HG03558 (cell line): ENCODE results near the gene MEF2A.
A peak's percentile ranks its signal among the peaks of the same experiment; 100 is the strongest.

ENCODE experiments used
- ATAC-seq: cut with Tn5 transposase; IDR thresholded peaks from one replicate; pipeline ENCODE4 v1.9.1; 2021; ENCODE audit warnings: moderate number of reproducible peaks; ENCODE audit not compliant: unreplicated experiment; ENCODE audit errors: extremely low read depth

Gene MEF2A

DNA sequence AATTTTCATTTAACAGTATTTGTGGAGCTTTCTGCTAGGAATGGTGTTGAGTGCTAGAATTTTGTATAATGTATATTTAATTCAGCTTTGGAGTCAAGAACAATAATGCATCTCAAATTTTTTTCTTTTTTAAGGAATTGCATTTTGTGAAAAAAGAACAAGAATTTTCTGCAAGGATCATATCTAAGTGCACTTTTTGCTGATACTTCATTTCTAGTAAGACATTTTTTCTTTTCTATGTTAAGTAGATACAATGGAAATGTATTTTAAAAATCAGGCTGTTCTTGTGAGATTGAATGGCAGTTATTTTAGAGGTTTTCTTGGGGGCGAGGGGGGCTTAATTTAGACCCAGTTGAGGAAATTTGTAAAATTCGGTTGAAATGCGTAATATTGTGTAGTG lies 32.5 kb downstream of the MEF2A start:
- no peak for ATAC-seq

DNA sequence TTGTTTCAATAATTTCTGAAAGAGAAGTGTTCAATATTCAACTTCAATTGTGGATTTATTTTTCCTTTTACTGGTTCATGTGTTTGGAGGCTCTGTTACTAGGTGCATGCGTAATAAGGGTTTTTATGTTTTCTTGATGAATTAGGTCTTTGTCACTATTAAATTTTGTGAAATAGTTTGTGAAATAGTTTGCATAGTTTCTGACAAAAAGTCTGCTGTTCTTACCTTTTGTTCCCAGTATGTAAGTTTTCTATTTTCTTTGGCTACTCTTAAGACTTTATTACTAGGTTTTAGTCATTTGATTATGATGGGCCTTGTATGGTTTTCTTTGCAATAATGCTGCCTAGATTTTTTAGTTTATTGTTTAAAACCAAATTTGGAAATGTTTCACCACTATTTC lies 38.0 kb downstream of the MEF2A start:
- no peak for ATAC-seq

DNA sequence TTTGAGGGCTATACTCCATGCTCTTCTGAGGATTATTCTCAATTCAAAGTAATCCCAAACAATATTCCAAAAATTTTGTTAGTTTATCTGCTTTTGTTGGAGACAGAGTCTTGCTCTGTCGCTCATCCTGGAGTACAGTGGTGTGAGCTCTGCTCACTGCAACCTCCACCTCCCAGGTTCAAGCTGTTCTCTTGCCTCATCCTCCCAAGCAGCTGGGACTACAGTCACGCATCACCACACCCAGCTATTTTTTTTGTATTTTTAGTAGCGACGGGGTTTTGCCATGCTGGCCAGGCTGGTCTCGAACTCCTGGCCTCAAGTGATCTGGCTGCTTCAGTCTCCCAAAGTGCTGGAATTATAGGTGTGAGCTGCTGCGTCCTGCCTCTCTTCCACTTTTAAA lies 39.1 kb downstream of the MEF2A start:
- no peak for ATAC-seq

- no peak for ATAC-seq
Observed at GRCh38 chr15:99605490-99605931, 39.7 kb downstream of the MEF2A start.

DNA sequence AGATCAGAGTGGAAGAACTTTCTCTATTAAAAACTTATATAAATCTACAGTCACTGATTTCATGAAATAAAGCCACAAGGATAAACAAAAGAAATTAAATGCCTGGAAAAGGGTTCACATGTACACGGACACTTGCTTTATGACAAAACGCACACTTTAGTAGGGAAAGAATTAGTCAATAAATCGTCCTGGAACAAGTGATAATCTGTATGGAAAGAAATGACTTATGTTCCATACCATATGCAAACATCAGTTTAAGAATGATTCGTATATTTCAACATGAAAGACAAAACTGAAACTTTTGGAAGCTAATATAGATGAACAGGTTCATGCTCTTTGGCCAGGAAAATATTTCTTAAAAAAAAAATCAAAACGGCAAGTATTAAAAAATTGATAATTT lies 40.2 kb downstream of the MEF2A start:
- no peak for ATAC-seq

DNA sequence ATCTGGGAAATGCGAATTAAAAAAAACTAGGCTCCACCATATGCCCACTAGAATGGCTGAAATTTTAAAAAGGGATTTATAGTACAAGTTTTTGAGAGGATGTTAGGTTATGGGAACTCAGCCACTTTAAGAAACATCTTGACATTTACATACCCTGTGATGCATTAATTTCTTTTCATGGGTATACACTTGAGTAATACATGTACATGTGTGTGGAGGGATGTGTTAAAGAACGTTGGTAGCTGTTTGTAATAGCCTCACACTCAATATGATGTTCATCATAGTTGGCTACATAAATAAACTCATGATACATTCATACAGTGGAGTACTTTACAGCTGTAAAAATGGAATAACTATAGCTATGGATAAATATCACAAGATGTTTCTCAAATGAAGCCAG lies 40.9 kb downstream of the MEF2A start:
- ATAC-seq: no peak

- ATAC-seq: no peak
Observed at GRCh38 chr15:99613481-99613880, 47.7 kb downstream of the MEF2A start.

DNA sequence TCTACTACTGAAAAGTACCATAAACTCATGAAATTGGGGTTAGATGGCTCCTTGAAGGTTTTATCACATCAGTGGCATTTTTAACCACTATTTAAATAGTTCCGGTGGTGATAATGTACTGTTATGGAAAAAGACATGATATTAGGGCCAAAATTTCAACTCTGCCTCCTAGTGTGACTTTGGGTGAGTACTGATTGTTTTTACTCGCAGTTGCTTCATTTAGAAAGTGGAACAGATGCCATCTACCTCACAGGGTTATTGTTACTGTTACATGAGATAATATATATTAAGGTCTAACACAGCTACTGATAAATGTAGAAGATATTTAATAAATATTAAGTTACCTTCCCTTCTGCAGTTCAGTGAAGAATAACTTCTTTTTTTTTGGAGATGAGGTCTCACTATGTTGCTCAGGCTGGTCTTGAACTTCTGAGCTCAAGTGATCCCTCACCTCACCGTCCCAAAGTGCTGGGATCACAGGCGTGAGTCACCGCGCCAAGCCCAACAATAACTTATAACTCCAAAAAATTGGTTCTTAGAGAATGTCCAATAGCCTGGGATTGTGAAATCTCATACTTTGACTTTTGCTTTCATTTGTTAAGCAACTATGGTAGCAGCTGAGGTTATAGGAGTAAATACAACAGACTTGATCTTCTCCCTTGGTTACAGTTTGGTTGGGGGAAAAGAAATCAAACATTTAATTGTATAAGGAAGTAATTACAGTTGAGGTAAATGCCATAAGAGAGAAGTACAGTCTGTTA lies 48.3 kb downstream of the MEF2A start:
- no peak for ATAC-seq

GRCh38 chr15:99614749-99615288 lies 49.0 kb downstream of the MEF2A start:
- ATAC-seq: no peak

- no peak for ATAC-seq
Observed at GRCh38 chr15:99615460-99615859, 49.7 kb downstream of the MEF2A start.

- ATAC-seq: no peak
Observed at GRCh38 chr15:99616129-99616528, 50.3 kb downstream of the MEF2A start.

- ATAC-seq: no peak
Observed at GRCh38 chr15:99616773-99617342, 51.1 kb downstream of the MEF2A start.

GRCh38 chr15:99618941-99619411 lies 53.2 kb downstream of the MEF2A start:
- no peak for ATAC-seq

DNA sequence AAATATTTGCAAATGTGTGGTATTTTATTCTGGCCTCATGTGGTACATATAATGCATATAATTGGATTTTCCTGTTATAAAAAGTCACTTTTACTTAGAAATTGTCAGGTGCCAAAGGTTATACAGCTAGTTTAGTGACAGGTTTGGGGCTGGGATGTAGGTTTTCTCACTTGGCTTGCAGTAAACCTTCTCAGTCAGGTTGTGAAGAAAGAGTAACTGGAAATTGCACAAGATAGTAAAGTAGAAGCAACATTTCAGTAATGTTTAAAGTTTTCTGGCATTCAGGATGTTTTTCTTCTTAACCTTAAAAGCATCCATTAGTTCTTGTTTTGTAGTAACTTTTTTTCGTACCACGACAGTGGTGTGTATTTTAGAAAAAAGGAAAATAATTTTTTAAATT lies 53.9 kb downstream of the MEF2A start:
- no peak for ATAC-seq

- no peak for ATAC-seq
Observed at GRCh38 chr15:99620178-99620577, 54.4 kb downstream of the MEF2A start.

DNA sequence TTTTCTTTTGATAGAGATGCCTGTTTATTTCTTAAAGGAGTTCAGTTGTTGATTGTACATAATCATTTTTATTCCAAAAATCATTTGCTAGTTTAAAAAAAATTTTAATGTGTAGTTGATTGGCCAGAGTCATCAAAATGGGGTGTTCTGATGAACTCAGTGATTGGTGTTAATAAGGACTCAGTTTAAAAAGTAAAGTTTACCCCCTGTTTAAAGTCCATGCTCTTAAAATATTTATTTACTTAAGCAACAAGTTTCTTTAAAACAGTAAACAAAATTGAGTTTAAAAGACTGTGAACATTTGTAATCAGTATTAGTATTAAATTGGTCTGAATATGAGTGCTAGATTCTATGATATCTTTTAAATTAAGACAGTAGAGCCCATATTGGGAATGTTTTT lies 56.0 kb downstream of the MEF2A start:
- ATAC-seq: no peak

DNA sequence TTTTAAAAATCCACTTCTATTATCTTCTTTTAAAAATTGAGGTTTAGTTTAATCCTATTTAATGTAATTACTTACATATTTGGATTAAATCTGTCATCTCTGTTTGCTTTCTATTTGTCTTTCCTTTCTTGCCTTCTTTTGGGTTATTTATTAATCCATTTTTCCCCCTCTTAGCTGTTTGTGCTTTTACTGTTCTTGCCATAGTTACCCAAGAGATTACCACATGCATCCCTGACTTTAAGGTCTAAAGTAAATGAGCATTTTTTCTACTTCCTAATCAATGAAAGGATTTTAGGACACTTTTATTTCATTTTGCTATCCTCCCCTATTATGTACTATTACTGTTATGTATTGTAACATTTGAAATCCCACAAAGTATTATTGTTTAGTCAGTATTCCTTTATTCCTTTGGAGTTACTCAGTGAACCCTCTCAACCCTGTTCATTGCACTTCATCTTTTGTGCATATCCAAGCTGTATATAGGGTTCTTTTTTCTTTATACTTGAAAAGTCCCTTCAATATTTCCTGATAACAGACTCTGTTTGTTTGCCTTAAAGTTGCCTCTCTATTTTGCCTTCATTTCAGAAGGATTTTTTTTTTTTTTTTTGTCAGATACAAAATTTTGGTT lies 62.7 kb downstream of the MEF2A start:
- ATAC-seq: no peak

DNA sequence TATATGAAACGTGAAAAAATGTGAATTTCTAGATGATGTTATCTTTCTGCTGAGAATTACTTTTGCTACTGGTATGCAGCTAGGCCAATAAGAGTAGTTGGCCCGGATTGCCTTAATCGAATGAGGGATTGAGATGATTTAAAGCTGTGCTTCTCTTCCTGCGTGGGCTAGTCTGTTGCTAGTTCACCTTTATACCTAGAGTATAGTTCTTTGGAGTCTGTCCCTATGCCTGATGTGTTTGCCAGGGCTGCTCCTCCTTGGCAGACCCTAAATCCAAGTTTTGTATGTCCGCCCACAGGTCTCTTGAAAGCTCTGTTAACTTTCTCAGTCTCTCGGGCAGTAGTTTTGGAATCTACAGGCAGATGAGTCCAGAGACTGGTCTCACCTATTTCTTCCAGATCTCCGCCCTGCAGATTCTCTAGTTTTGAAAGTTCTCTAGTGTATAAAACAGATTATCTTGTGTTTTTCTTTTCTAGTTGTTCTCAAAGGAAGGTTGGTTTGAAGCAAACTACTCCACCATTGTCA lies 64.9 kb downstream of the MEF2A start:
- no peak for ATAC-seq

GRCh38 chr15:99631255-99631654 lies 65.5 kb downstream of the MEF2A start:
- peak; percentile 84 for ATAC-seq

DNA sequence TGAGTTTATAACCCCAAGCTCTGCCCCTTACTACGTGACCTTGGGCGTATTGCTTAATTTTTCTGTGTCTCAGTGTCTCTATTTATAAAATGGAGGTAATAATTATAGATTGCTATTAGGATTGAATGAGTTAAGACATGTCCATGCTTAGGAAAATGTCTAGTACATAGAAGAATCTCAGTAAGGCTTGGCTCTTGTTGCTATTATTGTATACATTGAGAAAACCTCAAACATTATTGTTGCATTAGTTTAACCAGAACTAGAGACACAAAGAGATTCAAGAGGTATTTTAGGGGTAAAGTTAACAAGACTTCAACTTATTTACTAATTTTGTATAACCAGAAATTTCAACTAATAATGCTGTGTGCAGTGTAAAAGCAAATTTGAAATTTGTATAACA lies 66.7 kb downstream of the MEF2A start:
- no peak for ATAC-seq

DNA sequence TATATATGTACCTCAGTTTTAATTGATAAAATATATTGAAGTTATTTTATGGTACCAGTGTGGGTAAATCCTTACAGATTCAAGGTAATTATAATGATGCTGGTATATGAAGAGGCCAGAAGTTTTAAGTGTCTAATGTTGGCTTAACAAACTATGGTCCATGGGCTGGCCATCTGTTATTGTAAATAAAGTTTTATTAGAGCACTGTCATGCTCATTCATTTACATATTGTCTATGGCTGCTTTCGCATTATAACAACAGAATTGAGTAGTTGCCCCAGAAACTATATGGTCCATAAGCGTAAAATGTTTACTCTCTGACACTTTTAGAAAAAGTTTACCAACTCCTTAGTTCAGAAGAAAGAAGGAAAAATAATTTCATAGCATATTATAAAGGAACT lies 67.9 kb downstream of the MEF2A start:
- no peak for ATAC-seq
